Panc1 (cell line): Measurements from ENCODE around the gene NRP1. TPM values are rescaled to one million over a fixed set of nuclear protein-coding genes. Genes with fewer than 3 reads are reported as not detected.

Experiments used
- ATAC-seq: fragments of 200-7000 bp; cut with Tn5 transposase; 2 replicates; pipeline ENCODE4 v1.9.1; 2020; ENCODE audit warnings: mild to moderate bottlenecking, moderate library complexity
- BruUV-seq: library from RNA; stranded (reverse); fragments of 400-500 nt; replicated peaks from 2 replicates; lab custom pipeline; 2021; lab: Mats Ljungman, UMichigan
- CTCF ChIA-PET: fragments of 300-600 bp; sonication (Branson Sonifier 250); formaldehyde crosslinking; loops from one replicate; lab custom pipeline; 2022; ENCODE audit warnings: antibody characterized with exemption; lab: Charles Lee
- POLR2A ChIA-PET: fragments of 300-600 bp; sonication (Branson Sonifier 250); formaldehyde crosslinking; loops from one replicate; lab custom pipeline; 2022; ENCODE audit warnings: antibody characterized with exemption; lab: Charles Lee
- DNase-seq: peaks from one replicate; pipeline ENCODE4 v3.0.0-alpha.2; 2010; ENCODE audit warnings: low read depth, low spot score
- H3K27ac ChIP-seq: 2 replicates; pipeline ENCODE4 v1.5.1; 2011; ENCODE audit warnings: mild to moderate bottlenecking, low read length, inconsistent platforms
- H3K27me3 ChIP-seq: fragments of 200-500 bp; sonication (Bioruptor generic); 2 replicates; pipeline ENCODE4 v1.6.0; 2014; ENCODE audit warnings: low read length, inconsistent platforms; ENCODE audit not compliant: control insufficient read depth, insufficient read depth
- H3K36me3 ChIP-seq: fragments of 200-500 bp; sonication (Bioruptor generic); 2 replicates; pipeline ENCODE4 v1.5.1; 2014; ENCODE audit warnings: inconsistent platforms, mild to moderate bottlenecking, low read length, moderate library complexity; ENCODE audit not compliant: control insufficient read depth, insufficient read depth
- H3K4me1 ChIP-seq: 2 replicates; pipeline ENCODE4 v1.5.1; 2011; ENCODE audit warnings: inconsistent platforms, mild to moderate bottlenecking, low read length, moderate library complexity; ENCODE audit not compliant: control insufficient read depth, insufficient read depth
- H3K4me3 ChIP-seq, 2 experiments: 2 replicates each; pipeline ENCODE4 v1.5.1; 2011 to 2012; ENCODE audit warnings: low read depth in 2 of 2, low read length in 2 of 2, mild to moderate bottlenecking in 2 of 2, inconsistent platforms in 1 of 2, moderate library complexity in 1 of 2
- H3K9me3 ChIP-seq: fragments of 200-500 bp; sonication (Bioruptor generic); 2 replicates; pipeline ENCODE4 v1.5.1; 2014; ENCODE audit warnings: low read depth, mild to moderate bottlenecking, inconsistent platforms, low read length, moderate library complexity; ENCODE audit not compliant: control insufficient read depth, insufficient read depth
- CTCF ChIP-seq: fragments of 450-650 bp; IDR thresholded peaks from 2 replicates; pipeline ENCODE4 v1.5.1; 2017; ENCODE audit warnings: mild to moderate bottlenecking
- POLR2AphosphoS5 ChIP-seq: IDR thresholded peaks from 2 replicates; pipeline ENCODE4 v1.6.1; 2012; ENCODE audit warnings: mild to moderate bottlenecking, low read depth, low read length, moderate library complexity
- SIN3A ChIP-seq: IDR thresholded peaks from 2 replicates; pipeline ENCODE4 v1.6.1; 2012; ENCODE audit warnings: low read depth, mild to moderate bottlenecking, low read length, moderate library complexity, borderline replicate concordance; ENCODE audit not compliant: insufficient read depth
- in situ Hi-C: cut with HindIII; loops from 2 replicates; pipeline ENCODE4 v1.10.0; 2016; ENCODE audit warnings: low sequenced_read_pairs, low pct_unique_long_range_greater_than_20kb
- intact Hi-C: fragments of 100-400 bp; cut with micrococcal nuclease; formaldehyde crosslinking; loops from one replicate; pipeline ENCODE4 v1.10.0; 2022; ENCODE audit not compliant: unreplicated experiment
- total RNA-seq: library from RNA; stranded (reverse); gene quantifications from one replicate; pipeline ENCODE4 v1.2.1, GENCODE V29; 2021; ENCODE audit not compliant: unreplicated experiment
- TF ChIP-seq, protein P1 (sequence below), 2 experiments: IDR thresholded peaks; 2 replicates each; pipeline ENCODE4 v1.6.1; 2011 to 2012; ENCODE audit warnings: low read depth in 2 of 2, control low read depth in 1 of 2, low read length in 1 of 2, mild to moderate bottlenecking in 1 of 2, moderate library complexity in 1 of 2; ENCODE audit not compliant: insufficient read depth in 1 of 2

Gene NRP1
- total RNA-seq, 1 experiment from 2014 or later: 93.4 TPM

- in situ Hi-C loops (no loop called here), intact Hi-C loops (no loop called here)
- CTCF ChIA-PET: no interaction called here
- H3K4me1 ChIP-seq: peaks cover 19% of the 10 kb centered on the region
- no peak overlapping the region for H3K4me3 ChIP-seq
- DNase-seq (no peak), ATAC-seq (no peak)
- BruUV-seq: no TSS peak
- H3K9me3 ChIP-seq: no peaks in the 10 kb centered on the region
- no peak for TF ChIP-seq CTCF
- no peak for TF ChIP-seq SIN3A
- TF ChIP-seq, protein P1, sequence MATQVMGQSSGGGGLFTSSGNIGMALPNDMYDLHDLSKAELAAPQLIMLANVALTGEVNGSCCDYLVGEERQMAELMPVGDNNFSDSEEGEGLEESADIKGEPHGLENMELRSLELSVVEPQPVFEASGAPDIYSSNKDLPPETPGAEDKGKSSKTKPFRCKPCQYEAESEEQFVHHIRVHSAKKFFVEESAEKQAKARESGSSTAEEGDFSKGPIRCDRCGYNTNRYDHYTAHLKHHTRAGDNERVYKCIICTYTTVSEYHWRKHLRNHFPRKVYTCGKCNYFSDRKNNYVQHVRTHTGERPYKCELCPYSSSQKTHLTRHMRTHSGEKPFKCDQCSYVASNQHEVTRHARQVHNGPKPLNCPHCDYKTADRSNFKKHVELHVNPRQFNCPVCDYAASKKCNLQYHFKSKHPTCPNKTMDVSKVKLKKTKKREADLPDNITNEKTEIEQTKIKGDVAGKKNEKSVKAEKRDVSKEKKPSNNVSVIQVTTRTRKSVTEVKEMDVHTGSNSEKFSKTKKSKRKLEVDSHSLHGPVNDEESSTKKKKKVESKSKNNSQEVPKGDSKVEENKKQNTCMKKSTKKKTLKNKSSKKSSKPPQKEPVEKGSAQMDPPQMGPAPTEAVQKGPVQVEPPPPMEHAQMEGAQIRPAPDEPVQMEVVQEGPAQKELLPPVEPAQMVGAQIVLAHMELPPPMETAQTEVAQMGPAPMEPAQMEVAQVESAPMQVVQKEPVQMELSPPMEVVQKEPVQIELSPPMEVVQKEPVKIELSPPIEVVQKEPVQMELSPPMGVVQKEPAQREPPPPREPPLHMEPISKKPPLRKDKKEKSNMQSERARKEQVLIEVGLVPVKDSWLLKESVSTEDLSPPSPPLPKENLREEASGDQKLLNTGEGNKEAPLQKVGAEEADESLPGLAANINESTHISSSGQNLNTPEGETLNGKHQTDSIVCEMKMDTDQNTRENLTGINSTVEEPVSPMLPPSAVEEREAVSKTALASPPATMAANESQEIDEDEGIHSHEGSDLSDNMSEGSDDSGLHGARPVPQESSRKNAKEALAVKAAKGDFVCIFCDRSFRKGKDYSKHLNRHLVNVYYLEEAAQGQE (IDR thresholded peaks at IDR 0.05; ENCODE audit: insufficient read depth in 1 of 2, low read depth in 2 of 2, low read length in 1 of 2): no peak
- POLR2A ChIA-PET: no interaction called here
- peak overlapping the region; percentile 70; the same call in 1 of the 2 replicates for H3K27ac ChIP-seq
- H3K36me3 ChIP-seq: no peaks in the 10 kb centered on the region
- H3K27me3 ChIP-seq: no peaks in the 10 kb centered on the region
These were observed 198.2 kb downstream of the NRP1 start for GRCh38 chr10:33136271-33136670.

- TF ChIP-seq CTCF (no peak), POLR2AphosphoS5 (peak; percentile 54; the same call in 1 of the 2 replicates)
- Histone ChIP-seq H3K9me3 (no peaks in the 10 kb centered on the region), H3K4me3 (no peak overlapping the region), H3K36me3 (no peaks in the 10 kb centered on the region), H3K27ac (peak overlapping the region; percentile 88), H3K4me1 (peaks cover 19% of the 10 kb centered on the region), H3K27me3 (no peaks in the 10 kb centered on the region)
- intact Hi-C loops: no loop called here
- ATAC-seq (peak; percentile 95), DNase-seq (peak; percentile 95)
- no TSS peak for BruUV-seq
- in situ Hi-C loops: no loop called here
- CTCF ChIA-PET: interaction anchor here (1.4 kb wide), 1 partner anchor 59 kb away, joined by 3 read pairs; no protein-coding TSS in a partner anchor
- POLR2A ChIA-PET: no interaction called here
These were observed 200.3 kb downstream of the NRP1 start for GRCh38 chr10:33134011-33134751.
